SKM-1 treated with dmso at 0.1 percent for 144 hours (cell line): ENCODE measurements around the gene CEP97.

ENCODE experiments used
- DNase-seq: peaks from one replicate; lab custom pipeline; 2025; ENCODE audit not compliant: unreplicated experiment; lab: John Stamatoyannopoulos, UW

CEP97 gene

DNA sequence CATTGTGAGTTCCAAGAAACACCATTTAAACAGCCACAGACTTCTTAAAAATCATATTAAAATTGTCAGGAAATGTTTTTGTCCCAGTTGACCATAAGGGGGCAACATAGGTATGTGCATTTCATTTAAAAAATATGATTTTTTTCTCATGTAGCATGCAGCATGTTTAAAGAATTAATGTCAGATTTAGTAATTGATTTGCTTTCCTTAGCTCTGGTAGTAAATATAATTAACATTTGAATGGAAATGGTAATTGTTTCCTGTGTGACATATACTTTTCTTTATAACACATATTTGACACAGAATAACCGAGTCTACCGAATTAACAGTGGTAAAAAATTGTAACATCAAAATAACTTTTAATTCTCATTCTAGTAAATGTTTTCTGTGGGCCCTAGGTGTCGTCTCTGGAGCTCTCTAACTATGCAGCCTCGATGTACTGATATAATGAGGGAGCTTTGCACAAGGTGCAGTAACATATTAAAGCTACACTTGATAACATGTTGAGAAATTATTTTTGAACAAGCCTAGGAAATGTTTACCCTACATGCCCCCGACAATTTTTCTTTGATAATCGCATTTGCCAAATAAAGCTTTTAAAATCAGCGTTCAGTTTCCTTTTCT, 89.5 kb downstream of the CEP97 start:
- DNase-seq, result peak; percentile 8

GRCh38 chr3:101814835-101815234, 90.4 kb downstream of the CEP97 start:
- DNase-seq, result no peak

GRCh38 chr3:101816215-101817149, 92.1 kb downstream of the CEP97 start:
- no peak for DNase-seq

DNA sequence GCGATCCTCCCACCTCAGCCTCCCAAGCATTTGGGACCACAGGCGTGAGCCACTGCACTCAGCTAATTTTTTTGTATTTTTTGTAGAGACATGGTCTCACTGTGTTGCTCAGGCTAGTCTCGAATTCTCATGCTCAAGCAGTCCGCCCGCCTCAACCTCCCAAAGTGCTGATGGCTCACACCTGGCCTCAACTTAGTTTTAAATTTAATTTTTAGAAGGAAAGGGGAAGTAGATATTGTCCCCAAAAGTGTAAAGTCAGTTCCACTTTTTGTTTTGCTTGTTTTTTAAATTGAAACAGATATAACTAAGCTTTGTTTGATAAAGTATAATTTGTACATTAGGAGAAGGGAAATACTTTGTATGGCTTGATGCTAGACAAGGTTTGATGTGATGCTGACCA, 93.6 kb downstream of the CEP97 start:
- no peak for DNase-seq

- DNase-seq, result no peak
These were observed 95.3 kb downstream of the CEP97 start for GRCh38 chr3:101819649-101820206.
